SH-SY5Y (cell line): Measurements from ENCODE around the gene ACBD6.

Experiments
- GATA2 ChIP-seq: IDR thresholded peaks from 2 replicates; pipeline ENCODE4 v1.6.1; 2011; ENCODE audit warnings: mild to moderate bottlenecking, low read depth, low read length
- GATA3 ChIP-seq: IDR thresholded peaks from 2 replicates; pipeline ENCODE4 v1.6.1; 2011; ENCODE audit warnings: low read depth, mild to moderate bottlenecking, low read length, moderate library complexity

DNA sequence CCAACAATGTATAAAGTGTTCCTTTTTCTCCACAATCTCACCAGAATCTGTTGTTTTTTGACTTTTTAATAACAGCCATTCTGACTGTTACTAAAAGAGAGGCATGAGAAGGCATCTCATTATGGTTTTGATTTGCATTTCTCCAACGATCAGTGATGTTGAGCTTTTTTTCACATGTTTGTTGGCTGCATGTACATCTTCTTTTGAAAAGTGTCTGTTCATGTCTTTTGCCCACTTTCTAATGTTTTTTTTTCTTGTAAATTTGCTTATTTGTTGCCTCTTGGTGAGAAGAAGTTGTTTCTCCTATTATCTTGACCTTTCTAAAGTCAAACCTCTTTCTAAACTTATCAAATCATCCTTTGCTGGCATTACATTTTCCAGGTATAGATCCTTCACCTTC is 80.8 kb downstream of the ACBD6 start:
- TF ChIP-seq GATA3 (no peak), GATA2 (no peak)
